IMR-90 (cell line): ENCODE results near the gene MYBPH. TPM values are rescaled to one million over a fixed set of nuclear protein-coding genes. Genes with fewer than 3 reads are reported as not detected.

Experiments used
- ATAC-seq: fragments of 200-7000 bp; cut with Tn5 transposase; 2 replicates; pipeline ENCODE4 v1.9.1; 2020; ENCODE audit warnings: low read depth, mild to moderate bottlenecking, moderate library complexity
- BruUV-seq: library from RNA; stranded (reverse); fragments of 400-500 nt; replicated peaks from 2 replicates; lab custom pipeline; 2021; lab: Mats Ljungman, UMichigan
- CTCF ChIA-PET: fragments of 300-600 bp; formaldehyde crosslinking; extraction: SDS; loops from one replicate; lab custom pipeline; 2021; ENCODE audit warnings: antibody characterized with exemption; lab: Yijun Ruan, JAX
- POLR2A ChIA-PET: fragments of 300-600 bp; sonication (Branson Sonifier 250); formaldehyde crosslinking; loops from one replicate; lab custom pipeline; 2022; ENCODE audit warnings: antibody characterized with exemption; ENCODE audit not compliant: unreplicated experiment; lab: Charles Lee
- DNase-seq: peaks from one replicate; pipeline ENCODE4 v3.0.0; 2013
- H2AFZ ChIP-seq: replicated peaks from 2 replicates; pipeline ENCODE3; 2013; ENCODE audit warnings: low read length, mild to moderate bottlenecking; ENCODE audit not compliant: poor library complexity
- H2AK5ac ChIP-seq: 2 replicates; pipeline ENCODE4 v1.6.1; 2013; ENCODE audit warnings: low read depth, low read length, inconsistent platforms
- H2AK9ac ChIP-seq: replicated peaks from 2 replicates; pipeline ENCODE3; 2013; ENCODE audit warnings: mild to moderate bottlenecking, low read depth, low read length, moderate library complexity; ENCODE audit not compliant: poor library complexity
- H2BK120ac ChIP-seq: 2 replicates; pipeline ENCODE4 v1.6.1; 2013; ENCODE audit warnings: low read depth, low read length, inconsistent platforms
- H2BK15ac ChIP-seq: 3 replicates; pipeline ENCODE4 v1.6.1; 2013; ENCODE audit warnings: low read depth, low read length, inconsistent platforms
- H2BK20ac ChIP-seq: 2 replicates; pipeline ENCODE4 v1.6.1; 2013; ENCODE audit warnings: low read depth, mild to moderate bottlenecking, inconsistent platforms, low read length, moderate library complexity
- H2BK5ac ChIP-seq: 2 replicates; pipeline ENCODE4 v1.6.1; 2013; ENCODE audit warnings: mild to moderate bottlenecking, low read depth, low read length, inconsistent platforms; ENCODE audit not compliant: poor library complexity, severe bottlenecking
- H3K14ac ChIP-seq: replicated peaks from 2 replicates; pipeline ENCODE4 v1.6.1; 2013; ENCODE audit warnings: low read depth, low read length, inconsistent platforms
- H3K18ac ChIP-seq: 2 replicates; pipeline ENCODE4 v1.6.1; 2013; ENCODE audit warnings: low read depth, low read length, control low read depth
- H3K23ac ChIP-seq: 2 replicates; pipeline ENCODE4 v1.6.1; 2013; ENCODE audit warnings: low read depth, low read length, inconsistent platforms
- H3K27ac ChIP-seq: 2 replicates; pipeline ENCODE4 v1.5.1; 2013; ENCODE audit warnings: mild to moderate bottlenecking, control low read depth, low read length; ENCODE audit not compliant: insufficient read depth
- H3K27me3 ChIP-seq: 2 replicates; pipeline ENCODE4 v1.6.1; 2013; ENCODE audit warnings: low read length; ENCODE audit not compliant: control insufficient read depth, insufficient read depth
- H3K36me3 ChIP-seq: 2 replicates; pipeline ENCODE4 v1.6.1; 2013; ENCODE audit warnings: low read length, mixed read lengths; ENCODE audit not compliant: control insufficient read depth, insufficient read depth
- H3K4ac ChIP-seq: 2 replicates; pipeline ENCODE4 v1.6.1; 2013; ENCODE audit warnings: low read depth, low read length, inconsistent platforms
- H3K4me1 ChIP-seq: 2 replicates; pipeline ENCODE4 v1.6.1; 2013; ENCODE audit warnings: low read length, mixed read lengths; ENCODE audit not compliant: control insufficient read depth, insufficient read depth
- H3K4me2 ChIP-seq: 2 replicates; pipeline ENCODE4 v1.6.1; 2013; ENCODE audit warnings: low read depth, mild to moderate bottlenecking, control low read depth, low read length, moderate library complexity
- H3K4me3 ChIP-seq: 2 replicates; pipeline ENCODE4 v1.5.1; 2013; ENCODE audit warnings: low read depth, mild to moderate bottlenecking, control low read depth, low read length, moderate library complexity; ENCODE audit not compliant: insufficient read depth
- H3K56ac ChIP-seq: 2 replicates; pipeline ENCODE4 v1.6.1; 2013; ENCODE audit warnings: low read length, inconsistent platforms; ENCODE audit not compliant: insufficient read depth; ENCODE audit errors: extremely low read depth
- H3K79me1 ChIP-seq, 2 experiments: 2 replicates each; pipeline ENCODE4 v1.6.1; 2013; ENCODE audit warnings: low read length in 2 of 2, inconsistent platforms in 1 of 2, low read depth in 1 of 2
- H3K9ac ChIP-seq: 2 replicates; pipeline ENCODE4 v1.6.1; 2013; ENCODE audit warnings: low read depth, low read length, control low read depth
- H3K9me1 ChIP-seq: 2 replicates; pipeline ENCODE4 v1.6.1; 2013; ENCODE audit warnings: low read length, inconsistent platforms; ENCODE audit not compliant: insufficient read depth
- H3K9me3 ChIP-seq: 2 replicates; pipeline ENCODE4 v1.6.1; 2013; ENCODE audit warnings: low read length; ENCODE audit not compliant: control insufficient read depth, insufficient read depth
- H4K20me1 ChIP-seq: 2 replicates; pipeline ENCODE4 v1.6.1; 2013; ENCODE audit warnings: low read length, inconsistent platforms; ENCODE audit not compliant: insufficient read depth
- H4K5ac ChIP-seq: 2 replicates; pipeline ENCODE4 v1.6.1; 2013; ENCODE audit warnings: mild to moderate bottlenecking, low read depth, low read length, control low read depth
- H4K8ac ChIP-seq, 2 experiments: 2 replicates each; pipeline ENCODE4 v1.6.1; 2013; ENCODE audit warnings: low read depth in 2 of 2, low read length in 2 of 2, control low read depth in 1 of 2, inconsistent platforms in 1 of 2
- H4K91ac ChIP-seq: 2 replicates; pipeline ENCODE4 v1.6.1; 2013; ENCODE audit warnings: low read depth, low read length, inconsistent platforms; ENCODE audit not compliant: insufficient read depth
- CEBPB ChIP-seq: IDR thresholded peaks from 2 replicates; pipeline ENCODE4 v1.6.1; 2012; ENCODE audit warnings: low read depth, low read length, improper control_type of control experiment
- MAZ ChIP-seq: IDR thresholded peaks from 2 replicates; pipeline ENCODE4 v1.6.1; 2012; ENCODE audit warnings: low read depth, mild to moderate bottlenecking, low read length, improper control_type of control experiment, moderate library complexity, borderline replicate concordance
- MXI1 ChIP-seq: IDR thresholded peaks from 2 replicates; pipeline ENCODE4 v1.6.1; 2012; ENCODE audit warnings: low read depth, mild to moderate bottlenecking, low read length, moderate library complexity, borderline replicate concordance
- NFE2L2 ChIP-seq: fragments of 150-350 bp; IDR thresholded peaks from 2 replicates; pipeline ENCODE4 v1.6.1; 2016; ENCODE audit warnings: low read depth, mild to moderate bottlenecking, low read length
- RAD21 ChIP-seq: IDR thresholded peaks from 2 replicates; pipeline ENCODE4 v1.6.1; 2012; ENCODE audit warnings: low read length, improper control_type of control experiment
- WGBS, 2 experiments: methylation state at CpG; one replicate each; pipeline versions ENCODE4 v1.1.5 to v1.1.7; 2013; ENCODE audit warnings: missing lambda C conversion rate in 2 of 2; ENCODE audit not compliant: insufficient read length in 1 of 2; ENCODE audit errors: extremely low coverage in 2 of 2; 5-methylcytosine and 5-hydroxymethylcytosine counted together
- dilution Hi-C: fragments of 300-500 bp; cut with HindIII; formaldehyde crosslinking; loops from one replicate; pipeline ENCODE4 v1.14.3; 2018; ENCODE audit warnings: low sequenced_read_pairs; ENCODE audit not compliant: unreplicated experiment
- in situ Hi-C: fragments of 300-500 bp; cut with MboI; formaldehyde crosslinking; loops from 3 replicates; pipeline ENCODE4 v1.14.3; 2019; ENCODE audit warnings: low sequenced_read_pairs, inconsistent platforms, mixed read lengths
- intact Hi-C: fragments of 100-400 bp; cut with micrococcal nuclease; formaldehyde crosslinking; loops from 2 replicates; pipeline ENCODE4 v1.10.0; 2022
- polyA plus RNA-seq, 3 experiments: library from polyadenylated mRNA; depleted of rRNA; stranded (reverse); fragments of >200 nt; gene quantifications; 2 replicates each; pipeline ENCODE4 v1.2.3, GENCODE V29; 2012; ENCODE audit warnings: low replicate concordance in 1 of 3
- total RNA-seq: library from RNA; depleted of rRNA; stranded (reverse); fragments of >200 nt; gene quantifications from 2 replicates; pipeline ENCODE4 v1.2.3, GENCODE V29; 2012

The MYBPH gene
- total and polyA plus RNA-seq, 2 of the 4 experiments (the other 2 are of a cell fraction): not detected

DNA sequence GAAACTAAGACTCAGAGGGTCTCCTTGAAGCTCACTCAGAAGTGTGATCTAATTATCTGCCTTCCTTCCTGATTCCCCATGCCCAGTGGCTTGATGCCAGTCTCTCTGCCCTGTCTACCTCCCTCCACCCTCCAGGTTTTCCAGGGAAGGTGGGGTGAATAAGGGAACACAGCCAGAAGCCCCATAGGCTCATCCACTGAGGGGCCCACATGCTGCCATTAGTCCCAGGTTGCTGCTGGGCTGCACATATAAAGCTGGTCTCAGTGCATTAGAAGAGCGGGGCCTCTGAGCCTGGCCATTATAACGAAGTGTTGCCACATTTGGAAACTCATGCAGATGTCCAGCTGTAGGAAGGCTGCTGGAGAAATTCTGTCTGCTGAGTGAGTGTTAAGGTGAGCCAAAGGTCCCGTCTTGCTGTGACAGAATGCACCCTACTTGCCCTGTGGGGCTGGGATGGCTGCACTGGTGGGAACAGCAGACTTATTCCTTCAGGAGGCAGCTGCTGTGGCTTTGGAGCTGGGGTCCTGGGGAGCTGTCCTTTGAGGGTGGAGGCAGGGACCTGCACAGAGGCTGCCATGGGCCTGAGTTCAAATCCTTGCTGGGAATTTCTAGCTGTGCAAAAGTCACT, 45.2 kb downstream of the MYBPH start:
- H3K4me2 ChIP-seq: no peak overlapping the region
- no peak for ATAC-seq

More for the DNA sequence above, 45.2 kb downstream of the MYBPH start:
- Histone ChIP-seq H2BK120ac (no peak overlapping the region), H3K23ac (no peak overlapping the region), H3K14ac (no peak overlapping the region), H3K9ac (no peak overlapping the region), H3K18ac (no peak overlapping the region), H2BK15ac (no peak overlapping the region), H3K4ac (no peak overlapping the region), H2AK9ac (no peak overlapping the region), H3K4me3 (no peak overlapping the region), H3K27me3 (peaks cover 23% of the 10 kb centered on the region; the same call in 1 of the 2 replicates), H3K9me1 (no peaks in the 10 kb centered on the region), H3K56ac (no peak overlapping the region), H2AFZ (no peak overlapping the region), H3K4me1 (peaks cover 3% of the 10 kb centered on the region; the same call in 1 of the 2 replicates), H3K79me1 (no peaks in the 10 kb centered on the region), H4K91ac (no peak overlapping the region), H3K9me3 (no peaks in the 10 kb centered on the region), H2BK5ac (no peak overlapping the region), H2BK20ac (no peak overlapping the region), H3K27ac (no peak overlapping the region), H4K8ac (no peak overlapping the region), H2AK5ac (no peak overlapping the region), H3K36me3 (no peaks in the 10 kb centered on the region), H4K20me1 (no peaks in the 10 kb centered on the region), H4K5ac (no peak overlapping the region)
- ChIA-PET CTCF (interaction anchor here (0.6 to 1.0 kb wide), 2 partner anchors 46 to 928 kb away, joined by 3 to 4 read pairs; no protein-coding TSS in a partner anchor), POLR2A (no interaction called here)
- no TSS peak for BruUV-seq
- intact Hi-C loops (no loop called here), dilution Hi-C loops (no loop called here), in situ Hi-C loops (no loop called here)
- DNase-seq: no peak
- TF ChIP-seq RAD21 (no peak), MXI1 (no peak), CEBPB (no peak), NFE2L2 (no peak), MAZ (no peak)
- 29% methylated on average over 2 of the region's 3 CpGs; no CpG with 5 or more reads in 1 of the 2 experiments for WGBS, 2 experiments
